Activated T-helper 9 cell treated with anti-CD3 and anti-CD28 coated beads, Interleukin-2, amount 50 U/mL, for 16 hours (primary cell): Measurements from ENCODE around the gene ANKS6.

ENCODE experiments used
- DNase-seq: peaks from one replicate; pipeline ENCODE4 v3.0.0-alpha.2; 2020; ENCODE audit warnings: low read depth

Gene ANKS6

DNA sequence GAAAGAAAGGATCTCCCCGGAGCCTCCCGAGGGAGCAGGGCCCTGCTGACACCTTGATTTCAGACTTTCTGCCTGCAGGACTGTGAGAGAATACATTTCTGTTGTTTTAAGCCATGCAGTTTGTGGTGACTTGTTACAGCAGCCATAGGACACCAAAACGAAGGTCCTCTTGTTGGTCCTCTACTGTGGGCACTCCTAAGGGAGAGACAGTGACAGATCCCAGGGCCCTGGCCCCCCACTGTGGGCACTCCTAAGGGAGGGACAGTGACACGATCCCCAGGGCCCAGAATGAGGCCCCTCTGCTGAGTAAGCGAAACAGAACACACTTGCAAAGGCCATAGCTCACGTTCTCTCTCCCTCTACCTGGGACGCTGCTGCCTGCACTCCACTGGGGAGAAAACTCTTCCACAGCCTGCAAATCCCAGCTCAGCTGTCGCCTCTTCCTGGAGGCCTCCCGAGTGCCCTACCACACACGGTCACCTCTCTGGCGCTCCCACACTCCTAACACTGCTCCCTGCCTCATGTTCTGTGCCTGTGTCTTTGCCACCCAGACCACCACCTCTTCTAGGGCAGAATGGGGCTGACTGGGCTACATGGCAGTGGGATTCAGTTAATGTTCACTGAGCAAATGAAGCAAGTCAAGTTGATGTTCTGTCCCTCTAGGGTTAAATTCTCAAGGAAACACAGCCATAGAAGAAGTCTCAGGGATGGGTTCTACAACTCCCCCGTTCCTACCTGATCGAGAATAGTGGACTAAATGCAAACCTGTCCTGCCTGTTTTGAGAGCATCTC lies 23.8 kb downstream of the ANKS6 start:
- no peak for DNase-seq

- DNase-seq: no peak
Observed at GRCh38 chr9:98771209-98771874, 25.0 kb downstream of the ANKS6 start.

GRCh38 chr9:98770717-98771116 lies 25.6 kb downstream of the ANKS6 start:
- DNase-seq: no peak

DNA sequence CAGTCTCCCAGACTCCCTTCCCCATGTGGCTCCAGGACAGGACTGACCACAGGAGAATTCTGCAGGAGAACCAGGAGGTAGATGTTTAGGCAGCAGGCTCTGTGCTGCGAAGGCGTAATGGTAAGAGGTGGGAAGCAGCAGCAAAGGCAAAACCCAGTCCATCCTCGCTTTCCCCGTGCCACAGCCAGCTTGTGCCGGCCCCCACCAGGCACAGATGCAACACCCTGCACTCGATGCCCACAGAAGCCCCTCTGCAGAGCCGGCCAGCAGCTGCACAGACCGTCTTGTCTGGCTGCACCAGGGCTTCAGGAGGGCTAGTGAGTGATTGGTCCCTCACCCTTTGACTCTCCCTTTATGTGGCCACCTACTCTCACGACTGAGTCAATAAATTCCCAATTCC lies 28.0 kb downstream of the ANKS6 start:
- no peak for DNase-seq

- no peak for DNase-seq
Observed at GRCh38 chr9:98767915-98768314, 28.4 kb downstream of the ANKS6 start.

- no peak for DNase-seq
Observed at GRCh38 chr9:98767196-98767595, 29.2 kb downstream of the ANKS6 start.

GRCh38 chr9:98766586-98766985 lies 29.8 kb downstream of the ANKS6 start:
- no peak for DNase-seq

GRCh38 chr9:98765256-98765655 lies 31.1 kb downstream of the ANKS6 start:
- no peak for DNase-seq

DNA sequence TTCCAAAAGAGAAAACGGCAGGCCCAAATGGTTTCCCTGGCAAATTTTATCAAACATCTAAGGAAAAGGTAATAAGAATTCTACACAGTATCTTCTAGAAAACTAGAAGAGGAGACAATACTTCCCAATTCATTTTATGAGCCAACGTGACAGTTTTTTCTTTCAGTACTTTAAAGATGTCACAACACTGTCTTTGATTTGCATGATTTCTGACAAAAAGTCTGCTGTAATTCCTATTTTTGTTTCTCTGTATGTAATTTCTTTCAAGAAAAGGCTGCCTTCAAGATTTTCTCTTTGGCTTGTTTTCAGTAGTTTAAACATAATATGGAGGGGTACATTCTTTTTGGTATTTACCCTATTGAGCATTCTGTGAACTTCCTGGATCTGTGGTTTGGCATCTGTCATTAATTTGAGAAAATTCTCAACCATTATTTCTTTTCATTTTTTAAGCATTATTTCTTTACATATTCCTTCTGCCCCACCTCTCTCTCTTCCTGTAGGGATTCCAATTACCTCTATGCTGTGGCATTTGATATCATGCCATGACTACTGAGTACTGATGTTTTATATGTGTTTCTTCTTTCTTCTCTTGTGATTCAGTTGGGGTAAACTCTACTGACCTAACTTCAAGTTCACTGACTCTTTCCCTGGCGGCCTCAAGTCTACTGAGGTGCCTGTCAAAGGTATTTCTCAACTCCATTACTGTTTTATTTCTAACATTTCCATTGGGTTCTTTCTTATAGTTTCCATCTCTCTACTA lies 32.2 kb downstream of the ANKS6 start:
- DNase-seq: no peak

DNA sequence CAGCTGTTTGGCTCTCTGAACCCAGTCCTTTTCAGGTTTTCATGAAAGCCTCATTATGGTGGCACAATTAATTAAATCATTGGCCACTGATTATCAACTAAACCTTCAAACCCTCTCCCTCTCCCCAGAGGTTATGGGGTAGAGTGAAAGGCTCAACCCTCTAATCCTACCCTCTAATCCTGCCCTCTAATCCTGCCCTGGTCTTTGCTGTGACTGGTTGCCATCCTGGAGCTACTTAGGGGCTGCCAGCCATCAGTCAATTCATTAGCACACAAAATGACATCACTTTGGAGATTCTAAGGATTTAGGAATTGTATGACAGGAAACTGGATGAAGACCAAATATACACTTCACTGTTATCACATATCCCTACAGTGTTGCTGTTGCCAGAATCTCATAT lies 36.1 kb downstream of the ANKS6 start:
- no peak for DNase-seq

GRCh38 chr9:98755006-98755618 lies 41.2 kb downstream of the ANKS6 start:
- no peak for DNase-seq

GRCh38 chr9:98751210-98751609 lies 45.1 kb downstream of the ANKS6 start:
- DNase-seq: no peak

GRCh38 chr9:98750364-98751060 lies 45.8 kb downstream of the ANKS6 start:
- no peak for DNase-seq

DNA sequence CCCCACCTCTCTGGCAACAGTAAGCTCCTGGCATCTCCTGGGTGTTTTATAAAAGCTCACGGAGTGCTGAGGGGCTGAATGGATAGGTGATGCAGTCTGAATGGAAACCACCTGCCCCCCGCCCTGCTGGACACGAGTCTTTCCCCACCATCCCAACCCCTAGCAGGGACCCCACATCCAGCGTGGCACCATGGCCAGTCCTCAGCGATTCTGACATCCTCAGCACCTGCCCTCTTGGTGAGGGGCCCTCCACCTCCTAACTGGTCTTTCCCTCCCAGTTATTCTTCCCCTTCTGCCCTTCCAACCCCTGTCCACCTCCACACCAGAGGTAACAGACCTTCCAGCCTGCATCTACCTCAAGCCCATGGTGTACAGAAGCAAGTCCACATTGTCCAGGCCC lies 48.9 kb downstream of the ANKS6 start:
- DNase-seq: no peak

DNA sequence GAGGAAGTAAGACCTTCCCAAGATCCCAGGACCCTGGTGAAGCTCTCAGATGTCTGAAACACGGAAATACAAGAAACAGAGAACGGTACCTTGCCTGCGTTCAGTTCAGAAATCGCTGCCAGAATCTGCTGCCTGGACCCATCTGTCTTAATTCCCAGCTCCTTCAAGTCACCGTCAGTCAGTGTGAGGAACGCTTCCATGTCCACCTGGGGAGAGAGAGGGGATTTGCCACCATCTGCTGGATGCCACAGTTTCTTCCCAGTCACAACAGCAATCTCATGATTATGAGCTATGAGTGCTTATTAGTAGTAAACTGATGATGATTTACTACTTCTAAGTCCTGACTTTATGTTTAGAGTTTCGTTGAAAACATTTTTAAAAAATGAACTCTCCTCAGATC lies 50.9 kb downstream of the ANKS6 start:
- no peak for DNase-seq

- no peak for DNase-seq
Observed at GRCh38 chr9:98743818-98744611, 52.3 kb downstream of the ANKS6 start.

DNA sequence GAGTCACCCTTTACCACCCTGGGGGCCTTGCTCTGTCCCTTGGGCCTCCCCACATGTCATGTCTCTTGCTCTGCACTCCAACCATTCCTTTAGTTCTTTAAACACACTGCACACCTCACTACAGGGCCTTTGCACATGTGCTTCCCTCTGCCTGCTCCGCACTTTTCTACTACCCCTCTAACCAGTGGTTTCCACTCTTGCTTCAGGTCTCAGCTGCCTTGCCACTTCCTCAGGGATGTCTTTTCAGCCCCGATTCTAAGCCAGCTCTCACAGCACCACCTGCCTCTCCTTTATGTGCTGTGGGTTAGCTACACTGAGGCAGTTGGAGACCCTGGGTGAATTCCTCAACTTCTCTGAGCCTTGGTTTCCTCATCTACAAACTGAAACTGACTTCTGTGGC lies 53.0 kb downstream of the ANKS6 start:
- DNase-seq: no peak

DNA sequence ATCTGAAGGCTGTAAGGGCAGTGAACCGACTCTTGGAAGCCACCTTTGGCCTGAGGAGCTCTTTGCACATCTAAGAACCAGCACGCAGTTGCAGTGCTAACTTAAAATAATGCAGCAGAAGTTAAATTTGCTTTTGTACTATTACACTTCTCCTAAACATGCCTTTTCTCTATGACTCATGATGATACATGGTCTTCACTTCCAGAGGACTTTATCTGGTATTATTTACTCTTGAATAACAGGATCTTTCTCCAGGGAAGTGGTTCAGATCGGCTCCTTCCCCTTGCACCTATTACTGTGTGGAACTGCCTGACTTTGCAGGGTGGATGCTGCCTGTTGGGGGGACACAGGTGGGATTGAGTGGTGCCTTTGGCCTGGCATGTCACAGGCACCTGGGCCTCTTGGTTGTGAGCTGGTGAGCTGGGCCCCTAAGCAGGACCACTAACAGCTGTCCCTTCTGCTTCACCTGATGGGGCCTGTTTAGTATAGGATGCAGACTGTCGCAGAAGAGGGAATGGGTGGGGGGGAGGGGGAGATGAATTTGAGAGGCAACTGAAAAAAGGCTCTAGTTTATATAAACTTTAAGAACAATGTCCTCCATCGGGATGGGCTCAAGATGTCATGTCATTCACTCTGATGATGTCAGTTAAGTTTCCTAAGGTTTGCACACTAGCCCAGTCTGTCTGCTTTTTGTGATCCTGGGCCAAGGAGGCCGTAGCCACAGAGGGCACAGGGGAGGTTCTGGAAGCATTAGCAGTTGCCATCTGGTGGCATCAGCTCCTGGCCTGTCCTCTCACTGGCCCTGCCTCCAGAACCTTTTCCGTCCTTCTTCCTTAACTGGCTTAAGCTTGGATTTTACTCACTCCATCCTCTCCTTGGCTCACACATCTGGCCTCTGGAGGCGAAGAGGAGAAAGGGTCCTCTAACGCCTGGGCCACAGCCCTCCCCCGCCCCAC lies 53.8 kb downstream of the ANKS6 start:
- no peak for DNase-seq

GRCh38 chr9:98740226-98740881 lies 56.0 kb downstream of the ANKS6 start:
- DNase-seq: no peak
